Stromal cell of bone marrow (primary cell): ENCODE data around the gene KRTAP10-6.
"Not testable (repeated sequence)": the region's sequence is repeated elsewhere in the genome, so short reads cannot be mapped to it uniquely, and the experiment has no call there.

Experiments used
- DNase-seq: peaks from one replicate; pipeline ENCODE4 v3.0.0-alpha.2; 2012; ENCODE audit warnings: low read depth

The KRTAP10-6 gene

GRCh38 chr21:44592446-44593311 is at the start of gene KRTAP10-6:
TSS of gene KRTAP10-6 (minus strand) at chr21:44592505. CDS start at chr21:44592484, 21 bp downstream.
- no peak for DNase-seq

GRCh38 chr21:44640761-44641160 is 48.5 kb upstream of the KRTAP10-6 start:
- no peak for DNase-seq

DNA sequence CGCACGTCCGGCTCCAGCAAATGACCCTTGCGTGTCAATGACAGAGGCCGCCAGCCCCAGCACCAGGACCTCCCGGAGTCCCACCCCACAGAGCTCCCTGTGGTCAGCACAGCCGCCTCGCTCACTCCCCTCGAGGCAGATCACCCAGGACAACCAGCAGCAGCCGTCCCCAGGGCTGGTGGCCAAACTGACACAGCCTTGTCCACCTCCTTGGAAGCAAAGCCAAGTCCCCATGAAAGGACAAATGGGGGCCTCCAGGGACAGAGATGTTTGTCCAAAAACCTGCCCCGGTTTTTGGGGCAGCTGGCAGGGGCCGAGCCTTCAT is 47.0 kb upstream of the KRTAP10-6 start:
- no peak for DNase-seq

- not testable (repeated sequence) for DNase-seq
These were observed 46.4 kb upstream of the KRTAP10-6 start for GRCh38 chr21:44638506-44639330.

- not testable (repeated sequence) for DNase-seq
These were observed 45.6 kb upstream of the KRTAP10-6 start for GRCh38 chr21:44637851-44638348.

GRCh38 chr21:44637018-44637850 is 44.9 kb upstream of the KRTAP10-6 start, which contains the start of gene KRTAP10-10:
TSS of gene KRTAP10-10 (plus strand) at chr21:44637356. CDS start at chr21:44637418, 62 bp downstream.
- no peak for DNase-seq

- no peak for DNase-seq
These were observed 44.1 kb upstream of the KRTAP10-6 start for GRCh38 chr21:44636209-44637017.

DNA sequence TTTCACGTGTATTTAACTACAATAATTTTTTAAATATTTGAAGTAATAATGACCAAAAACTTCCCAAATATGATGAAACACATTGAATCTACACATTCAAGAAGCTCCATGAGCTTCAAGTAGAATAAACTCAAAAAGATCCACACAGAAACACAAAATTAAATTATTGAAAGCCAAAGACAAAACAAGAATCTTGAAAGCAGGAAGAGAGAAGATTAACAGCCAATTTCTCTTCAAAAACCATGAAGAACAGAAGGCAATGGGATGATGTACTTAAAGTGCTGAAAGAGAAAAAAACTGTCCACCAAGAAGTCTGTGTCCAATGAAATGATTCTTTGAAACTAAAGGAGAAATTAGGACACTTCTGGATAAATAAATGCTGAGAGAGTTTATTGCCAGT is 39.8 kb upstream of the KRTAP10-6 start:
- DNase-seq, result no peak

DNA sequence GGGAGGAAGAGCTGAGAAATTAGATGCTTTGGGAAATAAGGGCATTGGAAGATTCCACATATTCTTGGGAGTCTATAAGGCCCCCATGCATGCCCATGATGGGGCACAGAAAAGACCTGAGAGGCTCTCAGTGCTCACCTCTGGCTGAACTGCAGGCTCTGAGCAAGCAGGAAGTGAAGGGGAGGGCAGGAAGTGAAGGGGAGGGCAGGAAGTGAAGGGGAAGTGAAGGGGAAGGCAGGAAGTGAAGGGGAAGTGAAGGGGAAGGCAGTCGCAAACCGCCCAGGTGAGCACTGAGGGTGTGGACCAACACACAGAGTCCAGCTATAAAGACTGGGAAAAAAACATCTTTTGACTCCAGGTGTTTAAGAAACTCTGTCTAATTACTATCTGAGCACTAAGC is 38.1 kb upstream of the KRTAP10-6 start:
- no peak for DNase-seq

DNA sequence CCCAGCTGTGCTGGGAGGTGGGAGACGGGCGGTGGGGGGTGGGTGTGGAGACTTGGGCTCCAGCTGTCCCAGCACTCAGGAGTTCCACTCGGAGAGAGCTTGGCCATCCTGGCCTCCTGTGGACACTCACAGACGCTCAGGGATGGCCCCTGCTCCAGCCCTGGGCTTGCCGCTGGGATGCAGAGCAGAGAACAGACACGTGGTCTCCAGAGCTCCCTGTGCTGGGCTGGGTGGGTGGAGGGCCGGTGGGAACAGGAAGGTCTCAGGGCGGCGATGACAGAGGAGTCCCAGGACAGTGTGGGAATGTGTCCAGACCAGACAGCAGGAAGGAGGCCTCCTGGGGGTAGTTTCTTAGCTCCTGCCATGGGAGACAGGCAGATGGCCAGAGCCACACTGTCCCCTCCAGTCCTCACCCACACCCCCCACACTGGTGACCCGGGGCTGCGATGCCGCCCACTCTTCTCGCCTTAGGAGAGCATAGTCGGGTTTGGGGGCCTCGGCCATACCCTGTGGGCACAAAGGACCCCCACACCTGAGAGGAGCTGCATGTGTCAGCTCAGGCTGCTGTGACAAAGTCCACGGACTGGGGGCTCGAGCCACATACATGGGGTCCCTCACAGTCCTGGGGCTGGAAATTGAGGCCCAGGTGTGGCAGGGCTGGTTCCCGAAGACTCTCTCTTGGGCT is 36.5 kb upstream of the KRTAP10-6 start:
- no peak for DNase-seq

GRCh38 chr21:44627831-44628233 is 35.5 kb upstream of the KRTAP10-6 start:
- not testable (repeated sequence) for DNase-seq

DNA sequence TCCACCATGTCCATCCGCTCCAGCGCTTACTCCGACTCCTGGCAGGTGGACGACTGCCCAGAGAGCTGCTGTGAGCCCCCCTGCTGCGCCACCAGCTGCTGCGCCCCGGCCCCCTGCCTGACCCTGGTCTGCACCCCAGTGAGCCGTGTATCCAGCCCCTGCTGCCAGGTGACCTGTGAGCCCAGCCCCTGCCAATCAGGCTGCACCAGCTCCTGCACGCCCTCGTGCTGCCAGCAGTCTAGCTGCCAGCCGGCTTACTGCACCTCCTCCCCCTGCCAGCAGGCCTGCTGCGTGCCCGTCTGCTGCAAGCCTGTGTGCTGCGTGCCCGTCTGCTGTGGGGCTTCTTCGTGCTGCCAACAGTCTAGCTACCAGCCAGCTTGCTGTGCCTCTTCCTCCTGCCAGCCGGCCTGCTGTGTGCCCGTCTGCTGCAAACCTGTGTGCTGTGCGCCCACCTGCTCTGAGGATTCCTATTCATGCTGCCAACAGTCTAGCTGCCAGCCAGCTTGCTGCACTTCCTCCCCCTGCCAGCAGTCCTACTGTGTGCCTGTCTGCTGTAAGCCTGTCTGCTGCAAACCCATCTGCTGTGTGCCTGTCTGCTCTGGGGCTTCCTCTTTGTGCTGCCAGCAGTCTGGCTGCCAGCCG is 35.0 kb upstream of the KRTAP10-6 start:
- not testable (repeated sequence) for DNase-seq

DNA sequence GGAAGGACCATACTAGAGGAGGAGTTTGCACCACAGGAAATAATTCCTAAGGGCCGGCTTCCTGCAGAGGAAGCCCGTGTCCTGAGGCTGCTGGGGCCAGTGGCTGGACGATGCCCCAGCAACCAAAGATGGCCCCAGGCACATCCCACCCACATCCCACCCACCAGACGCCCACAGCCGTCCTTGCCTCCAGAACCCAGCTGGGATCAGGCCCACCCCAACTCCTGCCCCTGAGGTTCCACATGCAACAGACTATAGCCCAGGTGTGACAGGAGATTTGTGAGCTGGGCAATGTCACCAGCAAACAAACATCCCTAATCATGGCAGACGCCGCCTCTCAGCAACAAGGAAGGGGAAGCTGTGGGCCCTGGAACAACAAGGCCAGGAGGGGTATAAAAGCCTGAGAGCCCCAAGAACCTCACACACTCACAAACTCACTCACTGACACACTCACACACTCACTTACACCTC is 34.4 kb upstream of the KRTAP10-6 start, which contains the start of gene KRTAP10-9:
Gene KRTAP10-9 (plus strand): TSS at position 421 of the 471 bp plus-strand sequence. CDS start 79 bp downstream, outside the sequence.
- DNase-seq, result no peak

- DNase-seq, result no peak
These were observed 34.0 kb upstream of the KRTAP10-6 start for GRCh38 chr21:44626262-44626661.

GRCh38 chr21:44625756-44626155 is 33.5 kb upstream of the KRTAP10-6 start:
- DNase-seq, result no peak

GRCh38 chr21:44623575-44623974 is 31.3 kb upstream of the KRTAP10-6 start:
- DNase-seq, result no peak

GRCh38 chr21:44619886-44620285 is 27.6 kb upstream of the KRTAP10-6 start:
- DNase-seq, result no peak

GRCh38 chr21:44618909-44619308 is 26.6 kb upstream of the KRTAP10-6 start:
- no peak for DNase-seq

DNA sequence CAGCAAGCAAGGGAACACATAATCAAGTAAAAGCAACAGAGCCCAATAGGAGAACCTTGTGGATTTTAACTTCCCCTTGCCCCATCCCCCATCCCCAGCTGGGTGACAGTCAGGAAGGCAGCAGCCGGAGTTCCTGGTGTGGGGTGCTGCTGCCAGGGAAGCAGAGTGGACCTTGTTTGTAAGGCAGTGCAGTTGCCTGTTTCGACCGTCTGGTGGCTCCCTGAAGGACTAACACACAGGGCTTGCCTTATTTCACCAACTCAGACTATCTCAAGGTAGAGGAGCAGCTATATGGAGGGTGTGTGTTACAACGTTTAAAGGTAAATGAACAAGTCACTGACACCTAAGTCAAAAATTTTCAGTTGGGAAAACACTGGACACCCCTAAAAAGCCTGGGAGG is 26.2 kb upstream of the KRTAP10-6 start:
- no peak for DNase-seq

- no peak for DNase-seq
These were observed 24.8 kb upstream of the KRTAP10-6 start for GRCh38 chr21:44617071-44617501.
